Endothelial cell of umbilical vein (primary cell): Measurements from ENCODE around the gene TMEM132E.

Experiments
- CTCF ChIP-seq, 2 donors: IDR thresholded peaks; 1 replicate in 1 of 2; 2 replicates in 1 of 2; pipeline ENCODE4 v1.5.1; 2011; ENCODE audit warnings: low read length in 2 of 2, mild to moderate bottlenecking in 2 of 2, moderate library complexity in 2 of 2, control low read depth in 1 of 2, inconsistent platforms in 1 of 2, low read depth in 1 of 2; ENCODE audit not compliant: insufficient read depth in 1 of 2; ENCODE audit errors: extremely low read depth in 1 of 2
- POLR2A ChIP-seq: IDR thresholded peaks from 2 replicates; pipeline ENCODE4 v1.6.1; 2012; ENCODE audit warnings: low read depth, mild to moderate bottlenecking, control low read depth, low read length
- POLR2AphosphoS5 ChIP-seq: IDR thresholded peaks from 2 replicates; pipeline ENCODE4 v1.6.1; 2012; ENCODE audit warnings: low read depth, mild to moderate bottlenecking, control low read depth, low read length, moderate library complexity; ENCODE audit not compliant: insufficient read depth

GRCh38 chr17:34668206-34668605, 88.8 kb downstream of the TMEM132E start:
- no peak for TF ChIP-seq POLR2A
- TF ChIP-seq CTCF (IDR thresholded peaks at IDR 0.05; ENCODE audit: extremely low read depth in 1 of 2, insufficient read depth in 1 of 2, low read depth in 1 of 2, low read length in 2 of 2) = no peak
- TF ChIP-seq POLR2AphosphoS5 = no peak
